SU-DHL-6 (cell line): ENCODE data around the gene CCDC138.

Experiments
- H2AFZ ChIP-seq: fragments of 200-600 bp; sonication (generic); 2 replicates; pipeline ENCODE4 v1.6.1; 2014; ENCODE audit warnings: low read depth, mild to moderate bottlenecking, moderate library complexity, mixed read lengths, antibody characterized with exemption, low read length; ENCODE audit not compliant: severe bottlenecking
- H3F3A ChIP-seq: fragments of 200-600 bp; shearing (Covaris generic); 2 replicates; pipeline ENCODE4 v1.6.0; 2016; ENCODE audit warnings: antibody characterized with exemption, mild to moderate bottlenecking; ENCODE audit not compliant: insufficient read depth
- H3K27ac ChIP-seq: fragments of 200-600 bp; sonication (generic); 2 replicates; pipeline ENCODE4 v1.5.1; 2016; ENCODE audit warnings: low read depth, mild to moderate bottlenecking, low read length, moderate library complexity, mixed read lengths
- H3K27me3 ChIP-seq: fragments of 200-600 bp; sonication (generic), shearing (Covaris generic); 2 replicates; pipeline ENCODE4 v1.6.0; 2014; ENCODE audit warnings: mild to moderate bottlenecking, low read length
- H3K36me3 ChIP-seq: fragments of 200-600 bp; sonication (generic); 2 replicates; pipeline ENCODE4 v1.6.1; 2014; ENCODE audit warnings: mild to moderate bottlenecking, low read length, mixed read lengths
- H3K4me2 ChIP-seq: fragments of 300-600, 200-600 bp; shearing (Covaris generic), sonication (generic); 2 replicates; pipeline ENCODE4 v1.6.0; 2014; ENCODE audit warnings: low read length, low read depth, mild to moderate bottlenecking; ENCODE audit not compliant: poor library complexity, severe bottlenecking
- H3K4me3 ChIP-seq: fragments of 200-600 bp; sonication (generic); 2 replicates; pipeline ENCODE4 v1.5.1; 2014; ENCODE audit warnings: antibody characterized with exemption, low read length, mild to moderate bottlenecking, mixed read lengths; ENCODE audit not compliant: insufficient read depth, poor library complexity, severe bottlenecking
- H3K79me2 ChIP-seq: fragments of 200-600 bp; sonication (generic); 2 replicates; pipeline ENCODE4 v1.6.1; 2014; ENCODE audit warnings: mild to moderate bottlenecking, low read length, moderate library complexity; ENCODE audit not compliant: insufficient read depth
- H3K9ac ChIP-seq: fragments of 200-600 bp; sonication (generic); 2 replicates; pipeline ENCODE4 v1.7.0; 2014; ENCODE audit warnings: mild to moderate bottlenecking, low read length
- H3K9me2 ChIP-seq: fragments of 200-600 bp; sonication (generic); replicated peaks from 2 replicates; pipeline ENCODE4 v1.6.1; 2014; ENCODE audit warnings: low read length; ENCODE audit not compliant: insufficient read depth
- H3K9me3 ChIP-seq: fragments of 200-600 bp; sonication (generic); 2 replicates; pipeline ENCODE4 v1.6.1; 2014; ENCODE audit warnings: low read length, mixed read lengths; ENCODE audit not compliant: insufficient read depth
- H4K20me1 ChIP-seq: fragments of 200-600 bp; sonication (generic); 2 replicates; pipeline ENCODE4 v1.6.1; 2014; ENCODE audit warnings: low read depth, mild to moderate bottlenecking, antibody characterized with exemption, low read length, moderate library complexity, mixed read lengths
- EZH2phosphoT487 ChIP-seq: fragments of 200-600 bp; sonication (generic), shearing (Covaris generic); conservative IDR thresholded peaks from 2 replicates; pipeline ENCODE4 v1.6.1; 2018; ENCODE audit warnings: mild to moderate bottlenecking, antibody characterized with exemption, low read length, moderate library complexity, mixed read lengths
- TF ChIP-seq, protein P1 (sequence below): fragments of 200-600 bp; sonication (generic); IDR thresholded peaks from one replicate; pipeline ENCODE4 v1.5.1; 2017; ENCODE audit warnings: antibody characterized with exemption, mild to moderate bottlenecking, low read length, moderate library complexity; ENCODE audit not compliant: insufficient read depth, poor library complexity, severe bottlenecking

Gene CCDC138

DNA sequence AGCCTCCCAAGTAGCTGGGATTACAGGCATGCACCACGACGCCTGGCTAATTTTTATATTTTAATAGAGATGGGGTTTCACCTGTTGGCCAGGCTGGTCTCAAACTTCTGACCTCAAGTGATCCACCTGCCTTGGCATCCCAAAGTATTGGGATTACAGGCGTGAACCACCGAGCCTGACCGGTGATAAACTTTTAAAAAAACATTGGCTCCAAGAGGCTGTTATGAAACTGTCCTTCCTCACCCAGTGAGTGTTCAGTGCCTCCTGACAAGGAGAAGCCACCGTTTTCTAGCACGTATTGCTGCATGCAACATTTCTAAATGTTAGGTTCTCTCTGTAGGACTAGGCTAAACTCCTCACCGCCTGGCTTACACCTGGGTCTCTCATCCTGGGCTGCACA, 139.2 kb downstream of the CCDC138 start:
- Histone ChIP-seq H3F3A (no peaks in the 10 kb centered on the region), H3K79me2 (no peaks in the 10 kb centered on the region), H3K4me2 (no peak overlapping the region), H3K4me3 (no peak overlapping the region), H3K27me3 (no peaks in the 10 kb centered on the region), H4K20me1 (no peaks in the 10 kb centered on the region), H3K27ac (no peak overlapping the region), H3K9me3 (no peaks in the 10 kb centered on the region), H3K36me3 (no peaks in the 10 kb centered on the region), H3K9me2 (no peaks in the 10 kb centered on the region), H3K9ac (no peak overlapping the region), H2AFZ (no peak overlapping the region)
- TF ChIP-seq, protein P1, sequence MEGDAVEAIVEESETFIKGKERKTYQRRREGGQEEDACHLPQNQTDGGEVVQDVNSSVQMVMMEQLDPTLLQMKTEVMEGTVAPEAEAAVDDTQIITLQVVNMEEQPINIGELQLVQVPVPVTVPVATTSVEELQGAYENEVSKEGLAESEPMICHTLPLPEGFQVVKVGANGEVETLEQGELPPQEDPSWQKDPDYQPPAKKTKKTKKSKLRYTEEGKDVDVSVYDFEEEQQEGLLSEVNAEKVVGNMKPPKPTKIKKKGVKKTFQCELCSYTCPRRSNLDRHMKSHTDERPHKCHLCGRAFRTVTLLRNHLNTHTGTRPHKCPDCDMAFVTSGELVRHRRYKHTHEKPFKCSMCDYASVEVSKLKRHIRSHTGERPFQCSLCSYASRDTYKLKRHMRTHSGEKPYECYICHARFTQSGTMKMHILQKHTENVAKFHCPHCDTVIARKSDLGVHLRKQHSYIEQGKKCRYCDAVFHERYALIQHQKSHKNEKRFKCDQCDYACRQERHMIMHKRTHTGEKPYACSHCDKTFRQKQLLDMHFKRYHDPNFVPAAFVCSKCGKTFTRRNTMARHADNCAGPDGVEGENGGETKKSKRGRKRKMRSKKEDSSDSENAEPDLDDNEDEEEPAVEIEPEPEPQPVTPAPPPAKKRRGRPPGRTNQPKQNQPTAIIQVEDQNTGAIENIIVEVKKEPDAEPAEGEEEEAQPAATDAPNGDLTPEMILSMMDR, result no peak
- no peak for TF ChIP-seq EZH2phosphoT487
